ENCODE measurements around the gene NT5E. TPM values are rescaled to one million over a fixed set of nuclear protein-coding genes. Genes with fewer than 3 reads are reported as not detected.
"Not testable (repeated sequence)": the region's sequence is repeated elsewhere in the genome, so short reads cannot be mapped to it uniquely, and the experiment has no call there.

Gene NT5E
- total RNA-seq, 1 donor = 6.7 TPM

- H3K9me3 ChIP-seq (ENCODE audit: low read depth, low read length) = no peaks in the 10 kb centered on the region
- no peak overlapping the region for H3K4me3 ChIP-seq (ENCODE audit: low read length)
- no peaks in the 10 kb centered on the region for H3K27me3 ChIP-seq (ENCODE audit: insufficient read depth, low read length)
- peaks cover 9% of the 10 kb centered on the region for H3K4me1 ChIP-seq (ENCODE audit: insufficient read depth, low read length)
Measured at GRCh38 chr6:85482905-85483700, 33.2 kb downstream of the NT5E start.

DNA sequence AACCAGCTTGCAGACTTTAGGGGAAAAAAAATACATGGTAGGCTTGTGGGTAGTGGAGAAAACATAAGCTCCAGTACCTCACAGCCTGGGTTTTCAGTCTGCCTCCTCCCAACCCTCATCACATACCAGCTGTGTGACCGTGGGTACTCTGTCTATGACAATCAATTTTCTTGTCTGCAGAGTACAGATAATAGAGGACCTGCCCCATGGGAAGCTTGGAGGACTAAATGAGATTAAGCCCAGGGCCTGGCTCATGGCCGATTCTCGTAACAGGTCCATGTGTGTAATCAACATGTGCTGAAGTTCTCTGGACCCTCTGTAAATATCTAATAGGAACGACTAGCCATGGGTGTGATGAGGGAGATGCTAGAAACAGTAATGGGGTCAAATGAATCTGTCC, 34.0 kb downstream of the NT5E start:
- Histone ChIP-seq H3K27me3 (ENCODE audit: insufficient read depth, low read length) (no peaks in the 10 kb centered on the region), H3K4me3 (ENCODE audit: low read length) (no peak overlapping the region), H3K4me1 (ENCODE audit: insufficient read depth, low read length) (peaks cover 9% of the 10 kb centered on the region), H3K9me3 (ENCODE audit: low read depth, low read length) (no peaks in the 10 kb centered on the region)

- Histone ChIP-seq H3K27me3 (ENCODE audit: insufficient read depth, low read length) (no peaks in the 10 kb centered on the region), H3K9me3 (ENCODE audit: low read depth, low read length) (no peaks in the 10 kb centered on the region), H3K4me3 (ENCODE audit: low read length) (no peak overlapping the region), H3K4me1 (ENCODE audit: insufficient read depth, low read length) (peaks cover 9% of the 10 kb centered on the region)
Measured at GRCh38 chr6:85484948-85485347, 35.1 kb downstream of the NT5E start.

DNA sequence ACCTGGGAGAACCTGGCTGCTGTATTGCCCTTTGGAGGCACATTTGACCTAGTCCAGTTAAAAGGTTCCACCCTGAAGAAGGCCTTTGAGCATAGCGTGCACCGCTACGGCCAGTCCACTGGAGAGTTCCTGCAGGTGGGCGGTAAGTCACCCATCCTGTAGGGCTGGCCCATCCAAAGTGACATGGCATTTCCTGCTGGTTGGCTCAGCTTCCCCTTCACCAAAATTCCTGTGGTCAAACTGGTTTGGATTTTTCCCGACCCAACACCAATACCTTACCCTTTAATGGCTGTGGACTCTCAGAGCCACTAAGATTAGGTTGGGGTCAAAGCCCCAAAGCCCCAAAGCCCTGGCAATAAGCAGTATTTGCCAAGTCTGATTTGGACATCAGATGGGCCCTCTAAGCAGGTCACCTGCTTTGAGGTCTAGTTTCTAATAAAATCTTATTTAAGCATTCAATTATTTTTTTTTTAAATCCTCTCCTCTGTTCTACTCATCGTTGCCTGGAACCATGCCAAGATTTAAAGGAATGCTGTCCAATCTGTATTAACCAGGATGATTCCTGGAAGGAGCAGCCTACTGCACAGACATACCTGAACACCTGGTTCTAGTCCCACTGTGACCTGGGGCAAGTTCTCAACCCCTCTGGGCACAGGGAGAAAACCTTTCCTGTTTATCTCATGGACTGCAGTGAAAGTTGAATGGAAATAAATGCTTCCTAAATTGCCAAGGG, 40.8 kb downstream of the NT5E start:
- no peaks in the 10 kb centered on the region for H3K4me1 ChIP-seq (ENCODE audit: insufficient read depth, low read length)
- H3K27me3 ChIP-seq (ENCODE audit: insufficient read depth, low read length) = no peaks in the 10 kb centered on the region
- H3K4me3 ChIP-seq (ENCODE audit: low read length) = no peak overlapping the region
- no peaks in the 10 kb centered on the region for H3K9me3 ChIP-seq (ENCODE audit: low read depth, low read length)

GRCh38 chr6:85493389-85493788, 43.5 kb downstream of the NT5E start:
- H3K27me3 ChIP-seq (ENCODE audit: insufficient read depth, low read length) = no peaks in the 10 kb centered on the region
- no peaks in the 10 kb centered on the region for H3K9me3 ChIP-seq (ENCODE audit: low read depth, low read length)
- H3K4me3 ChIP-seq (ENCODE audit: low read length) = no peak overlapping the region
- H3K4me1 ChIP-seq (ENCODE audit: insufficient read depth, low read length) = no peaks in the 10 kb centered on the region

DNA sequence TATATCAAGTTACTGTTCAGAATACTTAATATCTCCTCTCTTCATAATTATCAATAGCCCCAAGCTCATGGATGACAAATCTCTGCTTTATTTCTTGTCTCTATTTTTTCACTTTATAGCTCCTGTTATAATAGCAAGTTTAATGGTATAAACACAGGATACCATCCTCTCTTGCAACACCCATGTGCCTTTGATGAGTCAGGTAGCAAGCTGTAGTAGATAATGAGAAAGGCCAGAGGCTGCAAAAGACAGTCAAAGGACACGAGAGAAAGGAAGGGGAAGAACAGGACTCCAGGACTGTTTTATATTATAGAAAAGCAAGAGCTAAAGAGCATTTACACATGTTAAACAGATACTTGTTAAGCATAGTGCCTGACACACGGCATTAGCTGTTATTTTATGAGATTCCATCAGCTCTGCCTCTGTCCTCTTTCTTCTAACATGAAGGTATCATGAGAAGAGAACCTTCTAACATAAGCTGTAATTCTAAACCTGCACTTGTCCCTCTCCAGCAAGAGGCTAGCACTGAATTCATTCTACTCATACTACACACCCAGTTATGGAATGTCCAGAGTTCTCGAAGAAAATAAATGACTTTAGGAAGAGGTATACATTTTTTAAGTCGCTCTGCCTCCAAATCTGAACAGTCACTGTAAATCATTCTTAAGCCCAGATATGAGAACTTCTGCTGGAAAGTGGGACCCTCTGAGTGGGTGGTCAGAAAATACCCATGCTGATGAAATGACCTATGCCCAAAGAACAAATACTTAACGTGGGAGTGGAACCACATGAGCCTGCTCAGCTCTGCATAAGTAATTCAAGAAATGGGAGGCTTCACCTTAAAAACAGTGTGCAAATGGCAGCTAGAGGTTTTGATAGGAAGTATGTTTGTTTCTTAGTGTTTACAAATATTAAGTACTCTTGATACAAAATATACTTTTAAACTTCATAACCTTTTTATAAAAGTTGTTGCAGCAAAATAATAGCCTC, 45.0 kb downstream of the NT5E start:
- Histone ChIP-seq H3K27me3 (ENCODE audit: insufficient read depth, low read length) (no peaks in the 10 kb centered on the region), H3K4me1 (ENCODE audit: insufficient read depth, low read length) (no peaks in the 10 kb centered on the region), H3K9me3 (ENCODE audit: low read depth, low read length) (no peaks in the 10 kb centered on the region), H3K4me3 (ENCODE audit: low read length) (no peak overlapping the region)

GRCh38 chr6:85496009-85496579, 46.2 kb downstream of the NT5E start:
- Histone ChIP-seq H3K9me3 (ENCODE audit: low read depth, low read length) (no peaks in the 10 kb centered on the region), H3K4me3 (ENCODE audit: low read length) (no peak overlapping the region), H3K27me3 (ENCODE audit: insufficient read depth, low read length) (no peaks in the 10 kb centered on the region), H3K4me1 (ENCODE audit: insufficient read depth, low read length) (no peaks in the 10 kb centered on the region)

GRCh38 chr6:85496856-85497255, 47.0 kb downstream of the NT5E start:
- H3K4me3 ChIP-seq (ENCODE audit: low read length) = no peak overlapping the region
- H3K27me3 ChIP-seq (ENCODE audit: insufficient read depth, low read length) = no peaks in the 10 kb centered on the region
- H3K9me3 ChIP-seq (ENCODE audit: low read depth, low read length) = no peaks in the 10 kb centered on the region
- no peaks in the 10 kb centered on the region for H3K4me1 ChIP-seq (ENCODE audit: insufficient read depth, low read length)

- Histone ChIP-seq H3K27me3 (ENCODE audit: insufficient read depth, low read length) (no peaks in the 10 kb centered on the region), H3K4me1 (ENCODE audit: insufficient read depth, low read length) (no peaks in the 10 kb centered on the region), H3K4me3 (ENCODE audit: low read length) (no peak overlapping the region), H3K9me3 (ENCODE audit: low read depth, low read length) (no peaks in the 10 kb centered on the region)
Measured at GRCh38 chr6:85498596-85499258, 48.8 kb downstream of the NT5E start.

DNA sequence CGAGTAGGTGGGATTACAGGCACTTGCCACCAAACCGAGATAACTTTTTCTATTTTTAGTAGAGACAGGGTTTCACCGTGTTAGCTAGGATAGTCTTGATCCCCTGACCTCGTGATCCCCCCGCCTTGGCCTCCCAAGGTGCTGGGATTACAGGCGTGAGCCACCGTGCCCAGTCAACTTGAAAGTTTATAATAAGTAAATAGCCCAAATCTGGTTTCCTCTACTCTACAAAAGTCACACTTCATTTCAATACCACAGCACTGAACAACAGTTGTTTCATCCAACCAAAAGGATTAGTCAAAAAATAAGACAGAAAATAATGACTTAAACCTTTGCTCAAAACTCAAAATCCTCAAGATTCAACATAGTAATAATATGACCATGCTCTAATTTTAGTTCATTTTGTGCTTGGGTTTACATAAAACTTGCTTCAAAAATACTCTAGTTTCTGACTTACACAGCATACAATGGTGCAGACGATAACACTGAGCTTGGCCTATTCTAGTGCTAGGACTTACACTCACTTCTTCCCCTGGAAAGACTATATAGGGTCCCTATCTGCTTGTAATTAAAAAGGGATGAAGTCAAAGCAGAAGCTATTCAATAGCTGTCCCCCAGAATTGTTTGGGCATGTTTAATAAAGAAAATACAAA, 56.7 kb downstream of the NT5E start:
- Histone ChIP-seq H3K4me3 (ENCODE audit: low read length) (no peak overlapping the region), H3K9me3 (ENCODE audit: low read depth, low read length) (no peaks in the 10 kb centered on the region), H3K27me3 (ENCODE audit: insufficient read depth, low read length) (no peaks in the 10 kb centered on the region), H3K4me1 (ENCODE audit: insufficient read depth, low read length) (no peaks in the 10 kb centered on the region)

- Histone ChIP-seq H3K9me3 (ENCODE audit: low read depth, low read length) (no peaks in the 10 kb centered on the region), H3K4me1 (ENCODE audit: insufficient read depth, low read length) (no peaks in the 10 kb centered on the region), H3K4me3 (ENCODE audit: low read length) (no peak overlapping the region), H3K27me3 (ENCODE audit: insufficient read depth, low read length) (no peaks in the 10 kb centered on the region)
Measured at GRCh38 chr6:85516168-85516567, 66.3 kb downstream of the NT5E start.

DNA sequence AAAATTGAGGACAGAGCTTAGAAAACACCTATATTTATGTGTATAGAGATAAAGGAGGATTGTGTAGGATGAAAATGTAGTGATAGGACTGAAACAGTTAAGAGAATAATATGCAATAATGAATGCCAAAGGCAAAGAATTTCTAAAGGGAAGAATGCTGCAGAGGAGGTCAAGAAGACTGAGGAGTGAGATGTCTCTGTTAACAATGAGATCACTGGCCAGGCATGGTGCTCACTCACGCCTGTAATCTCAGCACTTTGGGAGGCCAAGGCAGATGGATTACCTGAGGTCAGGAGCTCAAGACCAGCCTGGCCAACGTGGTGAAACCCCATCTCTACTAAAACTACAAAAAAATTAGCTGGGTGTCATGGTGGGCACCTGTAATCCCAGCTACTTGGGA, 74.4 kb downstream of the NT5E start:
- not testable (repeated sequence) for H3K9me3 ChIP-seq (ENCODE audit: low read depth, low read length); H3K27me3 ChIP-seq (ENCODE audit: insufficient read depth, low read length); H3K4me3 ChIP-seq (ENCODE audit: low read length); H3K4me1 ChIP-seq (ENCODE audit: insufficient read depth, low read length)

GRCh38 chr6:85537055-85537494, 87.2 kb downstream of the NT5E start:
- H3K27me3 ChIP-seq (ENCODE audit: insufficient read depth, low read length) = no peaks in the 10 kb centered on the region
- H3K4me1 ChIP-seq (ENCODE audit: insufficient read depth, low read length) = no peaks in the 10 kb centered on the region
- H3K4me3 ChIP-seq (ENCODE audit: low read length) = no peak overlapping the region
- no peaks in the 10 kb centered on the region for H3K9me3 ChIP-seq (ENCODE audit: low read depth, low read length)

- Histone ChIP-seq H3K9me3 (ENCODE audit: low read depth, low read length) (no peaks in the 10 kb centered on the region), H3K27me3 (ENCODE audit: insufficient read depth, low read length) (no peaks in the 10 kb centered on the region)
Measured at GRCh38 chr6:85544776-85545175, 94.9 kb downstream of the NT5E start.

More at GRCh38 chr6:85544776-85545175, 94.9 kb downstream of the NT5E start:
- no peak overlapping the region for H3K4me3 ChIP-seq (ENCODE audit: low read length)
- no peaks in the 10 kb centered on the region for H3K4me1 ChIP-seq (ENCODE audit: insufficient read depth, low read length)

All from mononuclear cell (primary cell).